GM21367 (cell line): ENCODE data around the gene C4orf36.

ENCODE experiments used
- ATAC-seq: cut with Tn5 transposase; IDR thresholded peaks from one replicate; pipeline ENCODE4 v1.9.1; 2021; ENCODE audit not compliant: unreplicated experiment

Gene C4orf36

DNA sequence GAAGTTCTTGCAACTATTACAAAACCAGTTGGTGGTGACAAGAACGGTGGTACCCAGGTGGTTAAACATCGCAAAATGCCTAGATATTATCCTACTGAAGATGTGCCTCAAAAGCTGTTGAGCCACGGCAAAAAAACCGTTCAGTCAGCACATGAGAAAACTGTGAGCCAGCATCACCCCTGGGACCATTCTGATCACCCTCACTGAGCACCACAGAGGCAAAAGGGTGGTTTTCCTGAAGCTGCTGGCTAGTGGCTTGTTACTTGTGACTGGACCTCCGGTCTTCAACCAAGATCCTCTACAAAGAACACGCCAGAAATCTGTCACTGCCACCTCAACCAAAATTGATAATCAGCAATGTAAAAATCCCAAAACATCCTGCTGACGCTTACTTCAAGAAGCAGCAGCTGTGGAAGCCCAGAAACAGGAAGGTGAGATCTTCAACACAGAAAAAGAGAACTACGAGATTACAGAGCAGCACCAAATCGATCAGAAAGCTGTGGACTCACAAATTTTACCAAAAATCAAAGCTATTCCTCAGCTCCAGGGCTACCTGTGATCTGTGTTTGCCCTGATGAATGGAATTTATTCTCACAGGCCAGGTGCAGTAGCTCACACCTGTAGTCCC, 21.7 kb downstream of the C4orf36 start:
- no peak for ATAC-seq

DNA sequence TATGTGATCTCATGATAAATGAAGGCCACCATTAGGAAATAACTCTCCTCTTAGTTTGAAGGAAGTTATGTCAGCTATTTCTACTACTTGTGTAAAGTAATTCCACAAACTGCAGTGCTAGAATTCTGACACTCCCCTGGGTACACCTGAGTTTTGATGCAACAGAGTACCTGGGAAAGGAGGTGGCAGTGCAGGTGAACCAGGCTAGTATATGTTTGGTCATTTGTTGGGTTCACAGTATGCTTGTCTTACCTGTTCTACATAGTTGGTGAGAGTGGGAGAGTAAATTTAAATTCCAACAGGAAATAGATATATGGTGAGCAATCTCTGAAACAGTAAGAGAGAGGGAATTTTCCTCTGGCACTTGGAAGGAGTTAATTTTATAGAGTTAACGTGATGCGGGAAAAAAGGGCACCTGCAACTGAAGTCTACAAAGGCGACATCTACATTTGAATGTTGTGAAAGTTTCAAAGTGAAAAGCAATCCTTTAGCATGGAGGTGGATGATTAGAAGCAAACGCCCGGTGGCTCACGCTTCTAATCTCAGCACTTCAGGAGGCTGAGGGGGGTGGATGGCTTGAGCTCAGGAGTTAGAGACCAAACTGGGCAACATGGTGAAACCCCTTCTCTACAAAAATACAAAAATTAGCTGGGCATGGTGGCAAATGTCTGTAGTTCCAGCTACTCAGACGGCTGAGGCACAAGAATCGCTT, 34.7 kb downstream of the C4orf36 start:
- no peak for ATAC-seq

GRCh38 chr4:86856896-86857295, 35.3 kb downstream of the C4orf36 start:
- ATAC-seq: no peak

- ATAC-seq: no peak
Measured at GRCh38 chr4:86855572-86855971, 36.6 kb downstream of the C4orf36 start.

DNA sequence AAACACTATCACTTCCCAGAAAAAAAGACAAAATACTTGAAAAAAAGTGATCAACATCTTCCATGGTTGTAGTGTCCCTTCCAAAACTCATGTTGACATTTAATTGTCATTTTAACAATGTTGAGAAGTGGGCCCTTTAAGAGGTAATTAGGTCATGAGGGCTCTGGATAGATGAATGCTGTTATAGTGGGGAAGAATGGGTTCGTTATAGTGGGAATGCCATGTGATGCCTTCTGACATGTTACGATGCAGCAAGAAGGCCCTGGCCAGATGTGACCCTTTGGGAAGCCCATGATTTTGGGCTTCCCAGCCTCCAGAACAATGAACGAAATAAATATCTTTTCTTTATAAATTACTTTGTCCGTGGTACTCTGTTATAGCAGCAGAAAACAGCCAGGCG, 39.0 kb downstream of the C4orf36 start:
- no peak for ATAC-seq

DNA sequence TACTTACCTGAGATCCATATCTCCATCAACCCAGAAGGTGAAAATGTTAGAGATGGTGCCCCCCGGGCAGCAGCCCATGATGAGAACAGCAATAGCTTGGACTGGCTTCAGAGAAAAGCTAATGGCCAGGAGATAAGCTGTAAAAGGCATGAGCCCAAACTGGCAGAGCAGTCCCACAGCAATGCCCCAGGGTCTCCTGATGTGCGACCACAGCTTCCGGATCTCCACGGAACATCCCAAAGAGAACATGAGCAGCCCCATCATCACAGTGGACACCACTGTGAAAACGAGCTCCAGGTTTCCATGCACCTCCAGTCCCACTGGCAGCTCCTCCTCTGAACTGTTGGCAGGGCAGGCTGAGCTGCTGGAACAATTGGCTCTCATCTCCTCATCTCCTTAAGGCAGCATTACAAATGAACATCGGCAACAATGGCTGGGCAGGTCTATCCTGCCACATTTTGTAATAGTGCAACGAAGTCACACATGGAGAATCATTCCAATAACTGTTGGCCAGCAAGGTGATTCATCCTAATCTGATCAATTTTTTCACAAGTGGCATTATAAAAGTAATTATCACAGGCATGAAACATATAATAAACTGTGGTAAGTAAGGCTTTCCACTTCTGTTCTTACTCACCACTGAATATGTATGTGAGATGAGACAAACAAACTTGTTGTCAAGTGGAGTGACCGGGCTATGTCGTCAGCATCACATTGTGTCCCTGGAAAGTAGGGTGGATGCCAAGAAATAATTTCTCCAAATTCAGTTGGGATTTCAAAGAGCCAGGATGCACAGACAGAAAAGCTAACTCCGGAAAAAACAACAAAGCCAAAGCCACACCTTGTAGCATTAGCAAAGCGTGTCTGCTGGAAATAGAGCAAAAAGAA, 43.2 kb downstream of the C4orf36 start, which contains the start of gene SLC10A6:
SLC10A6 (minus strand) TSS at position 653 of the 888 bp plus-strand sequence; CDS start at position 384, 269 bp downstream.
- ATAC-seq: no peak

DNA sequence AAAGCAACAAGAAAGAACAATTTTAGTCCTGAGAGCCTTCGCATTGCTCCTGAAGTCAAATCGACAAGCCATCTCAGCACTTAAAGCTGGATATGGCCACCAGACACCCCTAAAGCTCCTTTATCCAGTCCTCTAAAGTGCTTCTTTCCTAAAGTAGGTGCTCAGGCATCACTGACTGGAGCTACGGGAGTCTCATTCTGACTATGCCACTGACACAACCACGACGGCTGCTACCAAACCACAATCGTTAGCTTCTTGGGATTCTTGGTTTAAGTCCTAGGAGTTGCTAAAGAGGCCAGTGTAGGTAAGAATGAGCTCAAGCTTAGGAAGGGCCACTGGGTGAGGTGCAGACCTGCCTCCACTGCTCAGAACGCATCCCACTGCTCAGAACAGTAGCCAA, 44.1 kb downstream of the C4orf36 start:
- ATAC-seq: no peak

DNA sequence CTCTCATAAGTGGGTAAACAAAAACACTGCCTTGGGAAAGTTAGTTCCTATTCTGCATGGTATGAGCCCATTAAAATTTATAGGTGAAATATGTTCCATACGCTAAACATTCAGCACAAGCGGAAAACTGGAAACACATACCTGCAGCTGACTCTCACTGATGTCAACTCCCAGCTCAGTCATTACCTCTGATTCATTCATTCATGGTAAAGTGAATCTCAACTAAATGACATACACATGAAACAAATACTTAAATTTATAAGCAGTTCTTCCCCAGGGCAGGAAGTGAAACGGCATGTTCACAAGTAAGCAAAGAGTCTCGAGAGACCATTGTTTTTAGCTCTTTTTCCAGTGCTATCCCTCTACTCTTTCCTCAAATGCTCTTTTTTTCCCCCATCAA, 44.7 kb downstream of the C4orf36 start:
- no peak for ATAC-seq

DNA sequence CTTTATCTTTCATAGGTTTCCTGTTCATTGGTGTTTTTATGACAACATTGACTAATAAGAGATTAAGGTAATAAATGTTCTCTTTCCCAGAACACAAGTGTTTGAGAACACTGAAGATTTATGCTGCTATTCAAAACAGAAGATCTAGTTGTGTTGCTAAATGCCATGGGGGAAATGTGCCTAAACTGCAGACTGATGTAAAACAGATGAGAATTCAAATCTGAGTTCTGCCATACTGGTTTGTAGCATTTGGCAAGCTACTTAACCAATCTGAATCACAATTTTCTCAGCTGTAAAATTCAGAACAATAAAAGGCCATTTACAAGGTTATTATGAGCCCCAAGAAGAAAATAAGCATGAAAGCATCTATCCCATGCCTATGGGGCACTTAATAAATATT, 45.3 kb downstream of the C4orf36 start:
- ATAC-seq: no peak

DNA sequence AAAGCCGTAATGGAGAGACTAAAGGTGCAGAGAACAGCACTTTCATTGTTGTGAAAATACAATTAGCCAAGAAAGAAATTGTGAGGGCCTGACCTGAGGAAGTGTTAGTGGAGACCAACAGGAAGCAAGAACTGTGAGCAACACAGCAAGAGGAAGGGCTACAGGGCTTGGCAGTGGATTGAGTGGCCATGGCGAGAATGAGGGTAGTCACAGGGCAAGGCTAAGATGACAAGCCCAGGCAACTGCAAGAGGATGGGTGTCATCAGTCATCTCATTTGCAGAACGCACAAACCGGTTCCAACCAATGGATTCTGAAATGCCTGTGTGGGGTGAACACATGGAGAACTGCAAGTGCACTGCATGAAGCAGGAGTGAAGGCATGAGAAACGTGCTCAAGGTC, 46.6 kb downstream of the C4orf36 start:
- no peak for ATAC-seq

GRCh38 chr4:86841309-86841708, 50.9 kb downstream of the C4orf36 start:
- no peak for ATAC-seq

DNA sequence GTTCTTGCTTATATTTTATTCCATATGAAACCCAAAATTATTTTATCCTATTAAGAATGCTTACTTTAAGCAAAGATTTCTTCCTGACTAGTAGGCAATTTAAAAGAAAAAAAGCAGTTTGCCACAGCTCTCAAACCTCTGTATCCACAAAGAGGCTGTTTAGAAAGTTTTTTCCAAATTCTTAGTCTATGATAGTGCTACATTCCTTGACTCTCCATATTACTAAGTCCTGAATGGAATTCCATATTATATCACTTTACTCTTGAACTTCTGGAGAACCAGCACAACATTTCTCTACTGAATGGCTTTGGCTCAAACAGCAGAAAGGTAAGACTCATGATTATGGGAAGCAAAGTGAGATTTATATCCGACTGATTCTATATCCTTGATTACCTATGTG, 51.4 kb downstream of the C4orf36 start:
- ATAC-seq: no peak

DNA sequence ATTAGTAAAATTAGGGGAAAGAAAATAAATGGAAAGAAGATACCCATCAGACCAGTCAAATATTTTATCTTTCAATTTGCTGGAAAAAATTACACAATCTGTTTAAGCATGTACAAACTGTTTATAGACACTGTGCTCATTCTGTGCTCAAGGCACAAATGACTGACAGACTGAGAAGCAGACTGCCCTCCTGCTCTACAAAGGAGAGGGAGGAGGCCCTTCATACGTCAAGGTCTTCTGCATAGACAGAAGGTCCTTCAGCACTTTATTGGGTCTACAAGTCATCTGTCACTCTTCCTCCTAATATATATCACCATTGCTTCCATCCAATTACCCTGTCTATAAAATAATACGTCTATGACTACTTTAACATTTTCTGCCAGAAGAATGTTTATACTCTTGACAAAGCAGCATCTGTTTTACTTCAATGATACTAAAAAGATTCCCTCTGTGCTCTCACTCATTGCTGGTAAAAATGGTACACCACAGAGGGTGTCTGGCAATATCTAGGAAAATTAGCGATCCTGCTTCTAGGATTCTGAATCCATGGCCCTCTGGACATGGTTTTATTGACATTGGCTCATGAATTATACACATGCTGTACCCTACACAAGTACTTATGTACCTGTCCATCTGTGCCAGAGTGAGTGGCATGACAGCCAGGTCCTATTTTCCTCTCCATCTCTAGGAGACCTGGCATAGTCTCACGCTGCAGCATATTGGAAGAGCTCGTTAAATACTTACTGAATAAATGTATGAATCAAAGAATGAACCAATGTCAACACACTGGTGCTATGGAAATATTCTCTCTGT, 54.3 kb downstream of the C4orf36 start:
- ATAC-seq: no peak

GRCh38 chr4:86835677-86836076, 56.5 kb downstream of the C4orf36 start:
- no peak for ATAC-seq

DNA sequence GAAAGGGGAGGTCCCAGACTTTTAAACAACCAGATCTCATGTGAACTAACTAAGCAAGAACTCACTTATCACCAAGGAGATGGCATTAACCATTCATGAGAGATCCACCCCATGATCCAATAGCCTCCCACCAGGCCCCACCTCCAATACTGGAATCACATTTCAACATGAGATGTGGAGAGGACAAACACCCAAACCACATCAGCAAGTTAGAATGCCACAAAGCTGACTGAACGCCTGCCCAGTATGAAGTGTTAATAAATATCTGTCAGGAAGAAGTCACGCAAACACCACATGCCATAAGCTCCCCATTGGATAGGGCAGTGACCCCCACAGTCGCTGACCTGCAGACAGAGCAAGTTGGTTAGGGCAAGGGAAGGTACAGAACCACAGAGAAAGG, 57.3 kb downstream of the C4orf36 start:
- no peak for ATAC-seq

DNA sequence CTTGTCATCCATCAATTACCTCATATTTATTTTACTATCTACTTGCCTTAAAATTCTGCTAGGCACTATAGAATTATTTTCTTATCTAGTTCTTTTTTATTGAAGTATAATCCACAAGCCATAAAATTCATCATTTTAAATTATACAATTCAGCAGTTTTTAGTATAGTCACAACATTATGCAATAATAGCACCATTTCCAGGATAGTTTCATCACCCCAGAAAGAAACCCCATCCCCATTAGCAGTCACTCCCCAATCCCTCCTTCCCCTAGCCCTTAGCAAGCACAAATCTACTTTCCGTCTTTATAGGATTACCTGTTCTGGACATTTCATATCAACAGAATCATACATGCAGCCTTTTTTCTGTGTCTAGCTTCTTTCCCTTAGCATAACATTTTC, 58.6 kb downstream of the C4orf36 start:
- ATAC-seq: no peak

DNA sequence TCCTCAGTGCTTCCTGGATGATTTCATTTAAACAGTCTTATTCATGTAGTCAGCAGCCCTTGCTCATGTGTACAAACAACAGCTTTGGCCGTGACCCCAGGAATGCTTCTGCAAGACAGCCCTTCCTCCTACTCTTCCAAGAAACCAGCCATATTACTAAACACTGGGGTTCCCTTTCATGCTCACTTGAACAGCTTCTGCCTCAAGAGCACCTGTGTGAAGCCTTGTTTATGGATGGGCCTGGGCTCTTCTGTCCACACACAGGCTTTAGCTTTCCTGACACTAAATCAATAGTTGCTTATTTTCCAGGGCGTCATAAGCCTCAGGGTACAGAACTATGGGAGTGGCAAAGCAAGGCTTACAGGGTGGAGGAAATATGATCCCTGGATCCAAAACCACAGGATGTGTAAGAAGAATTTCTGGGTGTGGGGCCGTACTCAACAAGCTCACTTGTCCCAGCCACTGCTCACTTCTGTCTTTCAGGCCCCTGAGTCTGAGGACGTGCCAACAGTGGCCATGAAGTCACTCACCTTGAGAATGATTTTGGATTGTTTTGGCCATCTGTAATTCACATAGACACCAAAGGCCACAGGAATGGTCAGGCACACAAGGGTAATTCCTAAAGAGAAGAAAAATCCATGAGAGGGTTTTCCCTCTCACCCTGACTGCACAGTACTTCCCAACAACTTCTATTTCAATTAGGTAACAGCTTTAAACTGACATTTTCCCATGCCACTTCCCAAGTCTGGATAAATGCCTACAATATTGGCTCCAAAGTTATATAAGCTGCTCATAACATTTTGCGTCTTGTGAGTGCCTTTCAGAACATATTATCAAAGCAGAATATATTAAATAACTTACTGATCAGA, 60.7 kb downstream of the C4orf36 start:
- no peak for ATAC-seq
